ENCODE data around the gene LSG1.

- TF ChIP-seq ZFP36 (IDR thresholded peaks at IDR 0.05; ENCODE audit: borderline replicate concordance, low read depth, low read length, partially characterized antibody), result no peak
- no peak for TF ChIP-seq MIER2 (CRISPR knock-in tag; IDR thresholded peaks at IDR 0.05)
- no peak for TF ChIP-seq FOSL1 (CRISPR knock-in tag; IDR thresholded peaks at IDR 0.05; ENCODE audit: borderline replicate concordance)
- TF ChIP-seq ZNF274 (CRISPR knock-in tag; IDR thresholded peaks at IDR 0.05), result no peak
- TF ChIP-seq BRCA1 (CRISPR knock-in tag; IDR thresholded peaks at IDR 0.05), result no peak
- TF ChIP-seq ZNF704 (CRISPR knock-in tag; IDR thresholded peaks at IDR 0.05; ENCODE audit: borderline replicate concordance), result no peak
- TF ChIP-seq CTCF (CRISPR knock-in tag; IDR thresholded peaks at IDR 0.05), result no peak
Observed at GRCh38 chr3:194604126-194604525, 67.9 kb downstream of the LSG1 start.

Data from HepG2 (cell line).